ENCODE data around the gene NUSAP1.
"Not testable (repeated sequence)": the region's sequence is repeated elsewhere in the genome, so short reads cannot be mapped to it uniquely, and the experiment has no call there.

NUSAP1 gene

DNA sequence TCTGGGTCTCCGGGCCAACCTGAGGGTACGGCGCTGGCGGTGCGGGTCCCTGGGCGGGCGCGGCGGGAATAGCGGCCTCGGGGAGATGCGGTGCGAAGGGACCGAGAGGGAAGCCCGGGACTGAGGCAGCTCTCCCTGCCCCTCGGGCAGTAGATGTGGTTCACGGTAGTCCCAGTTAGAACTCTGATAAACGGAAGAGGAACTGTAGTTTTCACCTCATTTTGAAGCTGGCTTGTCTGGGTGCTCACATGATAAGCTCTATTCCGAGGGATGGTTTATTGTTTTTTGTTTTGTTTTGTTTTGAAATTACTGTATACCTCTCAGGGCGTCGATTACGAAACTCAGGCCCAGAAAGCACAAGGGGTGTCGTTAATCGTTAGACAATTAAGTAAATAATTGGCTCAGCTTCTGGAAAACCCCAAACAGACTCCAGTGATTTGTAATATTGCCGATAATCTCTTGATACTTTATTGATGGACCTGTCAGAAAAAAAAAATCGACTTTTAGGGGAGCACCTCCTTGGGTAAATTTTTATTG, 413 bp downstream of the NUSAP1 start:
- DNase-seq (ENCODE audit: low read depth in 3 of 3) = no peak

- no peak for DNase-seq (ENCODE audit: low read depth in 3 of 3)
These were observed 1.8 kb downstream of the NUSAP1 start for GRCh38 chr15:41334293-41335120.

- DNase-seq (ENCODE audit: low read depth in 3 of 3) = no peak
These were observed 3.9 kb downstream of the NUSAP1 start for GRCh38 chr15:41336549-41336948.

- no peak for DNase-seq (ENCODE audit: low read depth in 3 of 3)
These were observed 4.4 kb downstream of the NUSAP1 start for GRCh38 chr15:41337047-41337446.

DNA sequence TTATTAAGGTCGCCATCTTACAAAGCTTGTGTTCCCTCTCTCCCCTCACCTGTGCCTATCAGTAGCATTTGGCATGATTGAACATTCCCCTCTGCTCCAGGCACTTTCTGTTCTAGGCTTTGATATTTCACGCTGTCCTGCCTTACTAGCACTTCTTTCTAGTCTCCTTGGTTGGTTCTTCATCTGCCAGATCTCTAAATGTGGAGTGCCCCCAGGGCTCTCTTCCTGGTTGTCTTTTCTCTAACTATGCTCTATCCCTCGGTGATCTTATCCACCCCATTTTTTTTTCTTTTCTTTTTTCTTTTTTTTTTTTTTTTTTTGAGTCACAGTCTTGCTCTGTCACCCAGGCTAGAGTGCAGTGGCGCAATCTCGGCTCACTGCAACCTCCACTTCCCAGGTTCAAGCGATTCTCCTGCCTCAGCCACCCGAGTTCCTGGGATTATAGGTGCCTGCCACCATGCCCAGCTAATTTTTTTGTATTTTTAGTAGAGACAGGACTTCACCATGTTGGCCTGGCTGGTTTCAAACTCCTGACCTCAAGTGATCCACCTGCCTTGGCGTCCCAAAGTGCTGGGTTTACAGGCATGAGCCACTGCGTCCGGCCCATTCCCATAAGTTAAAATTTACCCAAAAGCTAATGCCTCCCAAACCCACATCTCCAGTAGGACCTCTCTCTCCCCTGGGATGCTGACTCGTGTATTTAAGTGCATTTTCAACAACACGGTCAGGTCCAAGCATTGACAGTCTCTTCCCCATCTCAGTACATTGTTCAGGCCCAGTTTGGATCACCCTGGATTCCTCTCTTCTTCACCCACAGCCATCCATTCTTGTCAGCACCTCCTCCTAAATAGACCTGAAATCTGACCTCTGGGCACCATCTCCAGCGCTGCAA, 5.2 kb downstream of the NUSAP1 start:
- DNase-seq (ENCODE audit: low read depth in 3 of 3) = no peak

DNA sequence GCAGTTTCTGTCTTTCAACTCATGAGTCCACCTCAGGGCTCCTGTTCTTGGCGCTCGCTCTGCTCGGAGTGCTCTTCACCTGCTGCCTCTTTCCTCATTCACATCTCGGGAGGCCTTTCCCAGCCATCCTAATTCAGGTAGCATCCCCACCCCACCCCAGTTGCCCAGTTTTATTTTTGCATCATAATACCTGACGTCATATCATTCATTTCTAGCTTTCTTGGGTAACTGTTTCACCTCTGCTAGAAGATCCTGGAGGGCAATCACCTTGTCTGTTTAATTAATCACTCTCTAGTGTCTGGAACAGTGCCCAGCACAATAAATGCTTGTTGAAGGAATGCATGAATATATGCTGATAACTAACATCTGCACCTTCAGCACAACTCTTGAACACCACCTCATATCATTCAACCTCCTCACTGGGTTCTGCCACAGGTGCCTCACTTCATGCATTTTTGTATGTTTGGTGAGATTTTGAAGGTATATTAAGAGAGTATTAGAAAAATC, 7.6 kb downstream of the NUSAP1 start:
- DNase-seq (ENCODE audit: low read depth in 3 of 3) = no peak

- DNase-seq (ENCODE audit: low read depth in 3 of 3) = no peak
These were observed 8.8 kb downstream of the NUSAP1 start for GRCh38 chr15:41341519-41341918.

- DNase-seq (ENCODE audit: low read depth in 3 of 3) = no peak
These were observed 14.6 kb downstream of the NUSAP1 start for GRCh38 chr15:41347236-41347635.

- no peak for DNase-seq (ENCODE audit: low read depth in 3 of 3)
These were observed 17.5 kb downstream of the NUSAP1 start for GRCh38 chr15:41350057-41350717.

- no peak for DNase-seq (ENCODE audit: low read depth in 3 of 3)
These were observed 21.7 kb downstream of the NUSAP1 start for GRCh38 chr15:41354371-41354770.

- DNase-seq (ENCODE audit: low read depth in 3 of 3) = no peak
These were observed 34.7 kb downstream of the NUSAP1 start for GRCh38 chr15:41367418-41367817.

DNA sequence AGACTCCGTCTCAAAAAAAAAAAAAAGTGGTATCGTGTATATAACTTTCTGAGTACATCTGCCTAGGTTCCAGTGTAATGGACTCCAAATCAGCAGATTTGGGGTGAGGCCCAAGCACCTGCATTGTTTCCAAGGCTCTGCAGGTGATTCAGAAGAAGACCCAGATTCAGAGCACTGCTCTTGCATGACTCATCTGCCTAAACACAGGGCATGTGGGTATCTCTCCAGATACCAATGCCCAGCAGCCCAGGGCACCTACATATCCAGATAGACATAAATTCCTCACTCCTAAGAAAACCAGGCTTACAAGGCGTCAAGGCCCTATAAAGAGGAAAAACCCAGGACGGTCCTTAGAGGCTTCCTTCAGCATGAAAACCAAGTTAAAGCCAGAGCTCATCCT, 45.3 kb downstream of the NUSAP1 start:
- DNase-seq (ENCODE audit: low read depth in 3 of 3) = no peak

DNA sequence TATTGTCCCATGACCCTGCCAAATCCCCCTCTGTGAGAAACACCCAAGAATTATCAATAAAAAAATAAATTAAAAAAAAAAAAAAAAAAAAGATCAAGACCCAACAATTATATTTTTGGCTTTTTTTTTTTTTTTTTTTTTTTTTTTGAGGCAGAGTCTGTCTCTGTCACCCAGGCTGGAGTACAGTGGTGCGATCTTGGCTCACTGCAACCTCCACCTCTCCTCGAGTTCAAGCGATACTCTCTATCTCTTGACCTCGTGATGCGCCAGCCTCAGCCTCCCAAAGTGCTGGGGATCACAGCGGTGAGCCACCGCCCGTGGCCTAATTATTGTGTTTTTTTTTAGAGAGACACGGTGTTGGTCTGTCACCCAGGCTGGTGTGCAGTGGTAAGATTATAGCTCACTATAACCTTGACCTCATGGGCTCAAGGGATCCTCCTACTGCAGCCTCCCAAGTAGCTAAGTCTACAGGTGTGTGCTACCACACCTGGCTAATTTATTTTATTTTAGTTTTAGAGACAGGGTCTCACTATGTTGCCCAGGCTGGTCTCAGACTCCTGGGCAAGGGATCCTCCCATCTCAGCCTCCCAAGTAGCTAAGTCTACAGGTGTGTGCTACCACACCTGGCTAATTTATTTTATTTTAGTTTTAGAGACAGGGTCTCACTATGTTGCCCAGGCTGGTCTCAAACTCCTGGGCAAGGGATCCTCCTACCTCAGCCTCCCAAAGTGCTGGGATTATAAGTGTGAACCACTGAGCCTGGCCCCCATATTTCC, 51.5 kb downstream of the NUSAP1 start:
- DNase-seq (ENCODE audit: low read depth in 3 of 3) = not testable (repeated sequence)

DNA sequence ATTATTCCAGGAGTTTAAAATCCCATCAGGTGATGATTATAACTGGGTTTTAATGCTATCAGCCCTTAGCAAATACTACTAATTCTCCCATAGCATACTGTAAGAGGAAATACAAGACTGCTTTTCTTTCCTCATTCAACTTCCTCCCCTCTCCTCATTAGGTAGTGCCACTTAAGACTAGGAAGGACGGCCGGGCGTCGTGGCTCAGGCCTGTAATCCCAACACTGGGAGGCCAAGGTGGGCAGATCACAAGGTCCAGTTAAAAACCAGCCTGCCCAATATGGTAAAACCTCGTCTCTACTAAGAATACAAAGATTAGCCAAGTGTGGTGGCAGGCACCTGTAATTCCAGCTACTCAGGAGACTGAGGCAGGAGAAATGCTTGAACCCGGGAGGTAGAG, 55.0 kb downstream of the NUSAP1 start:
- DNase-seq (ENCODE audit: low read depth in 3 of 3) = no peak

DNA sequence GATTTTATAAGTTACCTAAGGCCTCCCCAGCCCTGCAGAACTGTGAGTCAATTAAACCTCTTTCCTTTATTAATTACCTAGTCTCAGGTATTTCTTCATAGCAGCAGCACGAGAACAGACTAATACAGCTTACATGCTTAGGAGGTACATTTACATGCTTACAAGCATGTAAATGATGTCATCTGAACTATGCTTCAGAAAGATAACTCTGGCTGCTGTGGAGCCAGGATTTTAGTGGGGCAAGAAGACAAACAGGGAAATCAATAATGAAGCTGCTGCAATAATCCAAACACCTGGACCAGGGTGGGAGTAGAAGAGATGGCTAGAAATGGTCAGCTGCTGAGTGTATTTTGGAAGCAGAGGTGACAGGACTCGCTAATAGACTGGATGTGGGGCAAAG, 60.0 kb downstream of the NUSAP1 start:
- DNase-seq (ENCODE audit: low read depth in 3 of 3) = no peak

GRCh38 chr15:41394924-41395323, 62.2 kb downstream of the NUSAP1 start:
- DNase-seq (ENCODE audit: low read depth in 3 of 3) = no peak

DNA sequence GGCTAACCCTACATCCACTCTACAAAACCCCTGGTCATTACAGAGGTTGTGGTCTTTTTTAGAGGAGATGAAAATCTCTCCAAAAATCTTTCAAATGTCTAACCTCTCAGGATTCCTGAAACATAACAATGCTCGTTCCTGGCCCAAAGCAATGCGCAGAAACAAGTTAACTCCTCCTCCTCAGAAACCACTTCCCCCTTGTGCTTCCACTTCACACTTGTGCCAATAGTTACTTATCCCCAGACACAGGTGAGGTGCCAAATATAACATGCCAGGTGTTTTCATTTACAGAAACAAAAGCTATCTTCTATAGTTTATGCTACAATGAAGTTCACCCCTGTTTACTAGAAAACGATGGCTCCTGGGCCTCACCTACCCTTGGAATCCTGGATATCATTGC, 63.4 kb downstream of the NUSAP1 start:
- DNase-seq (ENCODE audit: low read depth in 3 of 3) = no peak

- DNase-seq (ENCODE audit: low read depth in 3 of 3) = no peak
These were observed 69.2 kb downstream of the NUSAP1 start for GRCh38 chr15:41401904-41402267.

- DNase-seq (ENCODE audit: low read depth in 3 of 3) = no peak
These were observed 74.7 kb downstream of the NUSAP1 start for GRCh38 chr15:41407341-41407740.

DNA sequence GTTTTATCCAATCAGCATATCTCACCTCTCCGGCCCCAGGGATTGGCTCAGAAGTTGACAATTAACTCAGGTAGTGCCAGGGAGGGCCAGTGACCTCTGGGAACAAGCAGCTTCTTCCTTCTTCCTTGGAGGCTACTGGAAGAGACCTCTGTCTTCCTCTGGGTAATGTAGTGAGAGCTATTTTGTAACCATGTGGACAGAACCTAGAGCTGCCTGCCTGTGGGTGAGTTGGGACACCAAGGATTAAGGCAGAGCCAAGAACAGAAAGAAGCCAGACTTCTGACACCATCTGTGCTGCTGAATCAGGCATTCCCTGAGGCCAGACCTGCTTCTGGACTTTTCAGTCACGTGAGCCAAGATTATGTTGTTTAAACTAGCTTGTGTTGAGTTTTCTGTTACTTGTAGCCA, 75.6 kb downstream of the NUSAP1 start:
- DNase-seq (ENCODE audit: low read depth in 3 of 3) = no peak

DNA sequence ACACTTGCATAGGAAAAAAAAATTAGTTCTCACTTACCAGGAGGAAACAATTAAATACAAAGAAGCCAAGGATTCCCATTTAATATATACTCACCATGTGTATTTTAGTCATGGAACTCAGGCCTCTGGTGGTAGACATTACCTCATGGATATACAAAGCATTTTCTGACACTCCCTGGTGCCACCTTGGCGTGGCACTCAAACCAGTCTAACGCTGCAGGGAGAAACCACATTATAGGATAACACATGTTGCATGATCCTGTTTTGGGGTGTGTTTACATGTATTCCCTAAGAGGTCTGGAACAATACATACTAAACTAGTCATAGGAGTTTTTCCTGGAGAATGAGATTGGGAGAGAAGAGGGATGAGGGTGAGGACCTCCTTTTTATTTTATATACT, 78.3 kb downstream of the NUSAP1 start:
- DNase-seq (ENCODE audit: low read depth in 3 of 3) = no peak

Data from stimulated activated CD4-positive, alpha-beta T cell treated with anti-CD3 and anti-CD28 coated beads, TNF-alpha, amount 100 ng/mL, for 48 hours (primary cell).